ENCODE measurements around the gene MID1IP1. TPM values are rescaled to one million over a fixed set of nuclear protein-coding genes. Genes with fewer than 3 reads are reported as not detected.

MID1IP1 gene
- total RNA-seq, 1 experiment from 2014 or later, result 100 TPM

DNA sequence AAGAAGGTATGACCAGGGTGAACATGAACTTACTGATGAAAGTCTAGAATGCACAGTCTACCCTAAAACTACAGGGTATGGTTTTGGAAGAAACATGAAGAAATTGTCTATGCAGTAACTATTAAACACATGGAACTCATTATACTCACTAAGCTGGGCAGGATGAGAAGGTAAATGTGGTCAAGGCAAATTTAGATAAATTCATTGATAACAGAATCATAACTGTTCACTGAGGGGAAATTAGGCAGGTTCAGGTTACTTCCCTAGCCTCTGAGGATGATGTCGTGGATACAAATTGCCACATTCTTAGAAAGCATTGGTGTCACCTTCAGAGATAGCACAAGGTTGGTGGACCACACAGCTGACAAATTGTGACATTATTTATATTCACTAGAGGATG, 40.4 kb upstream of the MID1IP1 start:
- Histone ChIP-seq H3K23ac (ENCODE audit: insufficient read length, low read depth, low read length) (no peak overlapping the region), H2AK5ac (ENCODE audit: insufficient read length, low read length) (no peak overlapping the region), H4K8ac (replicated peaks; ENCODE audit: insufficient read length, low read depth, low read length) (no peak overlapping the region), H3K27ac (ENCODE audit: insufficient read length, low read depth, low read length) (no peak overlapping the region), H3K14ac (ENCODE audit: insufficient read depth, low read length) (no peak overlapping the region), H3T11ph (ENCODE audit: low read length) (no peak overlapping the region), H3K18ac (ENCODE audit: insufficient read length, low read depth, low read length) (no peak overlapping the region), H3K4ac (ENCODE audit: low read depth, low read length) (no peak overlapping the region), H3K56ac (ENCODE audit: insufficient read length, low read depth, low read length) (no peak overlapping the region), H4K20me1 (ENCODE audit: control insufficient read depth, insufficient read depth, insufficient read length) (no peaks in the 10 kb centered on the region), H2BK20ac (ENCODE audit: low read depth, low read length, poor library complexity, severe bottlenecking) (no peak overlapping the region), H4K5ac (ENCODE audit: insufficient read length, low read depth, low read length) (no peak overlapping the region), H3K4me1 (ENCODE audit: insufficient read depth, low read length) (no peaks in the 10 kb centered on the region), H3K9ac (ENCODE audit: extremely low read depth, insufficient read length, low read length) (no peak overlapping the region), H2BK15ac (ENCODE audit: low read depth, low read length) (no peak overlapping the region), H4K91ac (ENCODE audit: insufficient read length, low read depth, low read length) (no peak overlapping the region), H2BK120ac (ENCODE audit: low read depth, low read length, poor library complexity, severe bottlenecking) (no peak overlapping the region), H3K4me2 (ENCODE audit: insufficient read depth, insufficient read length, low read length) (no peak overlapping the region), H2BK12ac (ENCODE audit: insufficient read length, low read depth, low read length) (no peak overlapping the region), H3K23me2 (ENCODE audit: insufficient read length, low read depth, low read length, poor library complexity, severe bottlenecking) (no peaks in the 10 kb centered on the region), H2AFZ (ENCODE audit: low read length) (no peak overlapping the region), H2BK5ac (ENCODE audit: insufficient read length, low read length) (no peak overlapping the region), H3K79me1 (ENCODE audit: insufficient read depth, low read depth, low read length, poor library complexity, severe bottlenecking) (no peaks in the 10 kb centered on the region), H3K79me2 (ENCODE audit: insufficient read depth, low read length) (no peaks in the 10 kb centered on the region), H3K9me3 (ENCODE audit: control insufficient read depth, low read depth, low read length) (no peaks in the 10 kb centered on the region), H3K27me3 (ENCODE audit: insufficient read depth, low read length) (no peaks in the 10 kb centered on the region)
- peaks cover 52 to 60% of the 10 kb centered on the region in 2 experiments for H3K9me3 Mint-ChIP-seq
- H3K36me3 Mint-ChIP-seq (ENCODE audit: insufficient read depth in 1 of 3, low read depth in 3 of 3), result peaks cover 0 to 4% (median 0%) of the 10 kb centered on the region in 3 experiments; a peak in 3 of 7 replicates
- H3K4me3 Mint-ChIP-seq, result no peak overlapping the region
- no peak for DNase-seq
- no CpG with 5 or more reads among the region's 1 CpG for WGBS (ENCODE audit: extremely low coverage, insufficient read length, low lambda C conversion rate)
- no peak for TF ChIP-seq CTCF (conservative IDR thresholded peaks at IDR 0.05)
- no peak overlapping the region for H3K27ac Mint-ChIP-seq
- H3K4me1 Mint-ChIP-seq, result peaks cover under 1% of the 10 kb centered on the region in 2 experiments; a peak in 1 of 4 replicates
- H3K27me3 Mint-ChIP-seq (ENCODE audit: low read depth), result peaks cover 2% of the 10 kb centered on the region; the same call in 1 of the 2 replicates
